Peyer's patch (tissue), 4 donors: ENCODE results near the gene ACTA1.

Experiments
- CTCF ChIP-seq, 6 experiments: fragments of 450-650 bp in 4 of 6; fragments of 200-600 bp in 2 of 6; sonication (generic) in 1 of 6; IDR thresholded peaks; one replicate each; pipeline ENCODE4 v1.5.1; 2017 to 2019; ENCODE audit warnings: antibody characterized with exemption in 6 of 6, mild to moderate bottlenecking in 3 of 6, moderate library complexity in 1 of 6
- POLR2A ChIP-seq, 2 donors: fragments of 450-650 bp; IDR thresholded peaks; one replicate each; pipeline ENCODE4 v1.5.1; 2017; ENCODE audit warnings: antibody characterized with exemption in 2 of 2, mild to moderate bottlenecking in 2 of 2, moderate library complexity in 2 of 2

- no peak for TF ChIP-seq POLR2A (IDR thresholded peaks at IDR 0.05)
- no peak for TF ChIP-seq CTCF (IDR thresholded peaks at IDR 0.05)
Measured at GRCh38 chr1:229456016-229456415, 22.1 kb upstream of the ACTA1 start.
